Transverse colon (tissue), 4 donors: ENCODE results near the gene ZNRF3.

Source experiments
- CTCF ChIP-seq, 5 experiments: fragments of 200-600 bp in 3 of 5; fragments of 450-650 bp in 2 of 5; sonication (generic) in 3 of 5; IDR thresholded peaks; 1 replicate in 2 of 5; 2 replicates in 3 of 5; pipeline ENCODE4 v1.5.1; 2016 to 2017; ENCODE audit warnings: antibody characterized with exemption in 5 of 5, inconsistent platforms in 3 of 5, mild to moderate bottlenecking in 2 of 5, moderate library complexity in 1 of 5
- POLR2A ChIP-seq: fragments of 450-650 bp; IDR thresholded peaks from one replicate; pipeline ENCODE4 v1.6.1; 2016; ENCODE audit warnings: antibody characterized with exemption, mild to moderate bottlenecking, moderate library complexity
- POLR2AphosphoS5 ChIP-seq, 3 donors: sonication (generic); formaldehyde crosslinking; IDR thresholded peaks; one replicate each; pipeline ENCODE4 v1.6.1; 2016; ENCODE audit warnings: antibody characterized with exemption in 3 of 3

GRCh38 chr22:29037340-29037932, 154.1 kb downstream of the ZNRF3 start:
- TF ChIP-seq CTCF (IDR thresholded peaks at IDR 0.05): no peak
- no peak for TF ChIP-seq POLR2A
- TF ChIP-seq POLR2AphosphoS5 (IDR thresholded peaks at IDR 0.05): no peak
